HG02943 (cell line): Measurements from ENCODE around the gene TAF1.
"Not testable (repeated sequence)": the region's sequence is repeated elsewhere in the genome, so short reads cannot be mapped to it uniquely, and the experiment has no call there.

Experiments
- ATAC-seq: cut with Tn5 transposase; IDR thresholded peaks from one replicate; pipeline ENCODE4 v1.9.1; 2021; ENCODE audit warnings: mild to moderate bottlenecking, low read depth, moderate library complexity; ENCODE audit not compliant: unreplicated experiment

TAF1 gene, protein sequence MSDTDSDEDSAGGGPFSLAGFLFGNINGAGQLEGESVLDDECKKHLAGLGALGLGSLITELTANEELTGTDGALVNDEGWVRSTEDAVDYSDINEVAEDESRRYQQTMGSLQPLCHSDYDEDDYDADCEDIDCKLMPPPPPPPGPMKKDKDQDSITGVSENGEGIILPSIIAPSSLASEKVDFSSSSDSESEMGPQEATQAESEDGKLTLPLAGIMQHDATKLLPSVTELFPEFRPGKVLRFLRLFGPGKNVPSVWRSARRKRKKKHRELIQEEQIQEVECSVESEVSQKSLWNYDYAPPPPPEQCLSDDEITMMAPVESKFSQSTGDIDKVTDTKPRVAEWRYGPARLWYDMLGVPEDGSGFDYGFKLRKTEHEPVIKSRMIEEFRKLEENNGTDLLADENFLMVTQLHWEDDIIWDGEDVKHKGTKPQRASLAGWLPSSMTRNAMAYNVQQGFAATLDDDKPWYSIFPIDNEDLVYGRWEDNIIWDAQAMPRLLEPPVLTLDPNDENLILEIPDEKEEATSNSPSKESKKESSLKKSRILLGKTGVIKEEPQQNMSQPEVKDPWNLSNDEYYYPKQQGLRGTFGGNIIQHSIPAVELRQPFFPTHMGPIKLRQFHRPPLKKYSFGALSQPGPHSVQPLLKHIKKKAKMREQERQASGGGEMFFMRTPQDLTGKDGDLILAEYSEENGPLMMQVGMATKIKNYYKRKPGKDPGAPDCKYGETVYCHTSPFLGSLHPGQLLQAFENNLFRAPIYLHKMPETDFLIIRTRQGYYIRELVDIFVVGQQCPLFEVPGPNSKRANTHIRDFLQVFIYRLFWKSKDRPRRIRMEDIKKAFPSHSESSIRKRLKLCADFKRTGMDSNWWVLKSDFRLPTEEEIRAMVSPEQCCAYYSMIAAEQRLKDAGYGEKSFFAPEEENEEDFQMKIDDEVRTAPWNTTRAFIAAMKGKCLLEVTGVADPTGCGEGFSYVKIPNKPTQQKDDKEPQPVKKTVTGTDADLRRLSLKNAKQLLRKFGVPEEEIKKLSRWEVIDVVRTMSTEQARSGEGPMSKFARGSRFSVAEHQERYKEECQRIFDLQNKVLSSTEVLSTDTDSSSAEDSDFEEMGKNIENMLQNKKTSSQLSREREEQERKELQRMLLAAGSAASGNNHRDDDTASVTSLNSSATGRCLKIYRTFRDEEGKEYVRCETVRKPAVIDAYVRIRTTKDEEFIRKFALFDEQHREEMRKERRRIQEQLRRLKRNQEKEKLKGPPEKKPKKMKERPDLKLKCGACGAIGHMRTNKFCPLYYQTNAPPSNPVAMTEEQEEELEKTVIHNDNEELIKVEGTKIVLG (N-terminal part only)

DNA sequence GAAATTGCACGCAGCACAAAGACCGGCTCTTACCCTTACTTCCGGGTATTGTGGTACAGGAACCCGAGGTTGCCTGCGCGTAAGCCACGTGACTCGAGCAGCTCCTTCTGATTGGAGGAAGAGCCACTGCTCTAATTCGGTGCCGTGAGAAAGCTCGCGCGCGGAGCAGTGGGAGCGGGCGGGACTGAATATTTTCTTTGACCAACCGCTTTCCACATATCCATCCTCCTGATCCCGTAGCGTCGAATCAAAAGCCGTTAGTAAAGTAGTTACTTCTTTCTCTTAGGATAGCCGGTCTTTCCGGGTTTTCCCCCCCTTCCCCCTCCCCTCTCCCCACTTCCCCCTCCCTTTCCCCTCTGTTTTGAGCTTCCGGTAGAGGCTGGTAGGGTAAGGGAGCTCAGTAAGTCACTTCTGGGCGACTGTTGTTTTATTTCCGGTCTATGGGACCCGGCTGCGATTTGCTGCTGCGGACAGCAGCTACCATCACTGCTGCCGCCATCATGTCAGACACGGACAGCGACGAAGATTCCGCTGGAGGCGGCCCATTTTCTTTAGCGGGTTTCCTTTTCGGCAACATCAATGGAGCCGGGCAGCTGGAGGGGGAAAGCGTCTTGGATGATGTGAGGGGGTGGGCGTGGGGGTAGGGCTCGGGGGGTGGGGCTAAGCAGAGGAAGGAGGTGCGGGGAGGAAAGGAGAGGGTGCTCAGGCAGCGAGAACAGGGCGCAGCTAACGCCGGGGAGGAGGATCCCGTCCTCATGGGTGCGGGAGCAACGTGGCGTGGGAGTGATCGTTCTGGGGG, at the start of gene TAF1:
TAF1 (plus strand) TSS at position 483 of the 799 bp plus-strand sequence; CDS start at position 501, 18 bp downstream.
- peak; percentile 90 for ATAC-seq

DNA sequence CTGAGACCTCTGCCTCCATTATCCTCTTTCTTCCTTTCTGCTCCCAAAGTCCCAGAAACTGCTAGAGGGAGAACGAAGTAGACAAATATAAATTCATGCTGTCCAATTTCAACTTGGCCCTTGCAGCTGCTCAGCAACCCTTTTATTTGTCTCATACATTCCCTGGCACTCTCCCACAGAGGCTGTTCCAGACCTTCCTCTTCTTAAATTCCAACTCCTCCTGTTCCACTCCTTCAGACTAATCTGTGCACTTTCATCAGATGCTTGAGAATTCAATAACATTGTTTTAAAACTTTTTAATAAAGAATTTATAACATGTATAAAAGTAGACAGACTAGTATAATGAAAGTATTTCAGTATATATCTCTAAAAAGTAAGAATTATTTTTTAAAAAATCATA, 49.2 kb upstream of the TAF1 start:
- ATAC-seq, result not testable (repeated sequence)

DNA sequence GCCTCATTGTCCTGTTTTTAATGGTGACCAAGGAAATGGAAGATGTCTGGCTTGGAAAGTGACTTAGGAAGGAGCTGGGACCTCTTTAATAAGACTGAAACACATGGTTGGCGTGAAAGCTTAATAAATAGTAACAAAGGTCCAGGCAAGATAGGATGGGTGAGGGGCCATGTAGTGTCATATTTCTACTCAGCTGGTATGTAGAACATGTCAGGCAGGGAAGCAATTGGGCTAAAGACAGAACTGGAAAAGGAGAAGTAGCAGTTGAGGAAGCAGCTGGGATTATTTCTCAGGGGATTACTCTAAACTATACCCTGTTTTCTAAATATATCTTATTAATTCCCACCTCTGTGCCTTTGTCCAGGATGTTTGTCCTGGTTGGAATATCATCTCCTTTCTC, 46.0 kb upstream of the TAF1 start:
- ATAC-seq, result no peak

DNA sequence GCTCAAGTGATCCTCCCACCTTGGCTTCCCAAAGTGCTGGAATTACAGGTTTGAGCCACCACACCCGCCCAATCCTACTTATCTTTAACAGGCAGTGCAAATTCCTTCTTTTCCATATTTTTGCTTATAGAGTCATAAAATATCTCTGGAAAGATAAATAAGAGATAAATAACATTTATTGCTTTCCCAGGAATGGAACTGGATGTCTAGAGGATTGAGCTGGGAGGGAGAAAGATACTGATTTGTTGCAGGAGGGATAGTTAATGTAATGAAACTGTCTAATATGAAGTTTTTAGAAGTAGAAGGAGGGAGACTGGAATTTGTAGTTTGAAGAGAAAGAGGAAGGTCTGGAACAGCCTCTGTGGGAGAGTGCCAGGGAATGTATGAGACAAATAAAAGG, 44.4 kb upstream of the TAF1 start:
- ATAC-seq, result no peak

DNA sequence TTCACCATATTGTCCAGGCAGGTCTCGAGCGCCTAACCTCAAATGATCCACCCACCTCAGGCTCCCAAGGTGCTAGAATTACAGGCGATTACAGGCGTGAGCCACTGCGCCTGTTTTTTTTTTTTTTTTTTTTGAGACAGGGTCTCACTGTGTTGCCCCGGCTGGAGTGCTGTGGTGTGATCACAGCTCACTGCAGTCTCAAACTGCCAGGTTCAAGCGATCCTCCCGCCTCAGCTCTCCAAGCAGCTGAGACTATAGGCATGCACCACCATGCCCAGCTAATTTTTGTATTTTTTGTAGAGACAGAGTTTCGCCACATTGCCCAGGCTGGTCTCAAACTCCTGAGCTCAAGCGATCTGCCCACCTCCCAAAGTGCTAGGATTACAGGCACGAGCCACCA, 41.7 kb upstream of the TAF1 start:
- ATAC-seq, result not testable (repeated sequence)

DNA sequence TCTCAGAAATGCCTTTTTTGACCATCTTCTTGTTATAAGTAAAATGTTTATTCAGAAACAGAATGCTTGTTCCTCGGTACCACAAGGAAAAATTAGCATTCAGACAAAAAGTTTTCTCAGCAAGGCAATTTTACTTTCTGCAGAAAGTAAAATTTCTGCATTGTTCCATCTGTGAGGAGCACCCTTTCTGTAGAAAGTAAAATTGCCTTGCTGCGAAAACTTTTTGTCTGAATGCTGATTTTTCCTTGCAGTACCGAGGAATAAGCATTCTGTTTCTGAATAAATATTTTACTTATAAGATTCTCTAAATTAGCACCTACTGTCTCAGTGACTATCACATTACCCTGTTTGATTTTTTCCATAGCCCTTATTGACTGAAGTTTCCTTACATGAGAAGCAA, 39.8 kb upstream of the TAF1 start:
- no peak for ATAC-seq

DNA sequence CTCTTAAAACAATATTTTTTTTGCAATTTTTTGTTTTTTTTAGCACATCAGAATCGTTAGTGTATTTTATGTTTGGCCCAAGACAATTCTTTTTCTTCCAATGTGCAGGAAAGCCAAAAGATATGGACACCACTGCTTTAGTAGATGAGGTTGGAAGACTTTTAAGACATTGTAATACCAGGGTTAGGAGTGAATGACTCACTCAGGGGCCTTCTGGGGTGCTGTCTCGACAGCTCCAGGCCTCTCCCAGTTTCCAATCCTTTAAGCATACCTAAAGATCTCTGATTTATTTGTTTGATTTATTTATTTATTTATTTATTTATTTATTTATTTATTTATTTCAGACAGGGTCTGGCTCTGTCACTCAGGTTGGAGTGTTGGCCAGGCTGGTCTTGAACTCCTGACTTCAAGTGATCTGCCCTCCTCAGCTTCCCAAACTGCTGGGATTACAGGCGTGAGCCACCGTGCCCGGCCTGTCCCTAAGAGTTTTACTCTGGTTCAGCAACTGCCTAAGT, 16.9 kb upstream of the TAF1 start:
- ATAC-seq, result not testable (repeated sequence)

DNA sequence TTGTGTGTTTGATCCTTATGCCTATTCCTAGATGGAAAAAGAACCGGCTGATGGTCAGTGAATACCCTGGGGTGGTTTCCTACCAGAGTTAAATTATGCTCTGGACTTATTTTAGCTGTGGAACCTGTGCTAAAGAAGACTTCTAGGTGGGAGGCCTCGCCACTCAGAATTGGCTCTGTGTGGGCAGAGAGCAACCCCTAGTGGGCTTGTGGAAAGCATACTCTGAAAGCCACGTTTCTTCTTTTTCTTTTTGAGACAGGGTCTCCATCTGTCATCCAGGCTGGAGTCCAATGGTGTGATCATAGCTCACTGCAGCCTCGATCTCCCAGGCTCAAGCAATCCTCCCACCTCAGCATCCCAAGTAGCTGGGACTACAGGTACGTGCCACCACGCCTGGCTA, 16.3 kb upstream of the TAF1 start:
- ATAC-seq, result not testable (repeated sequence)

DNA sequence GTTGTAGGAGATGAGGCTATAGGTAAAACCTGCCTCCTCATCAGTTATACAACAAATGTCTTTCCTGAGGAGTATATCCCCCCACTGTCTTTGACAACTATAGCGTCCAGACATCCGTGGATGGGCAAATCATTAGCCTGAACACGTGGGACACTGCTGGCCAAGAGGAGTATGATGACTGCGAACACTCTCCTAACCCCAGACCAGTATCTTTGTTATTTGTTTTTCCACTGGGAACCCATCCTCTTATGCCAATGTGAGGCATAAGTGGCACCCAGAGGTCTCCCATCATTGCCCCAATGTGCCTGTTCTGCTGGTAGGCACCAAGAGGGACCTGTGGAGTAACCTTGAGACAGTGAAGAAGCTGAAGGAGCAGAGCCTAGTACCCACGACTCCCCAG, 13.7 kb upstream of the TAF1 start:
- not testable (repeated sequence) for ATAC-seq

DNA sequence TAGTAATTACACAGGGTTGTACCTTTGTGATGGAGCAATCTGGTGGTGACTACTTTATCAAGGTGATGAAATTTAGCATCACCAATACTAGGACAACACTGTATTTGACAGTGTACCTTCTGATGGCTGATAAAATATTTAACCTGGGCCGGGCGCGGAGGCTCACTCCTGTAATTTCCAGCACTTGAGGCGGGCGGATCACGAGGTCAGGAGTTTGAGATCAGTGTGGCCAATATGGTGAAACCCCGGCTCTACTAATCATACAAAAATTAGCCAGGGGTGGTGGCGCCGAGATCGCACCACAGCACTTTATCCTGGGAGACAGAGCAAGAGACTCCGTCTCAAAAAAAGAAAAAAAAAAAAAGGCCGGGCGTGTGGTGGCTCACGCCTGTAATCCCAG, 1.9 kb upstream of the TAF1 start:
- no peak for ATAC-seq

DNA sequence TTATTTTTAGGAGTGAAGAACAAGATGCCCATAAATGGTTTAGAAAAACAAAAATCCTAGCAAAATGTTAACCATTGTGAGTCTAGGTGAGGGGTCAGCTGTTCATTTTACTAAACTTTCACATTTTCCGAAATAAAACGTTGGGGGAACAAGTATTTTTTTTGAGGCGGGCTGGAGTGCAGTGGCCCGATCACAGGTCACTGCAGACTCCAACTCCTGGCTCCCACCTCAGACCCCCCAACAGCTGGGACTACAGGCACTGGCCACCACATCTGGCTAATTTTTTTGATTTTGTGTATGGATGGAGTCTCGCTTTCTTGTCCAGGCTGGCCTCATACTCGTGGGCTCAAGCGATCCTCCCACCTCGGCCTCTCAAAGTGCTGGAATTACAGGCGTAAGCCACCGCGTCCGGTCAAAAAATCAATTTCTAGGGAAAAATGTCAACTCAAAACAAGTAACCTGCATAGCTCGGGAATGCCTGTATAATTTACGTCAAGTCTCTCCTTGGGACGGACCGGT, 742 bp upstream of the TAF1 start:
- ATAC-seq, result peak; percentile 2

DNA sequence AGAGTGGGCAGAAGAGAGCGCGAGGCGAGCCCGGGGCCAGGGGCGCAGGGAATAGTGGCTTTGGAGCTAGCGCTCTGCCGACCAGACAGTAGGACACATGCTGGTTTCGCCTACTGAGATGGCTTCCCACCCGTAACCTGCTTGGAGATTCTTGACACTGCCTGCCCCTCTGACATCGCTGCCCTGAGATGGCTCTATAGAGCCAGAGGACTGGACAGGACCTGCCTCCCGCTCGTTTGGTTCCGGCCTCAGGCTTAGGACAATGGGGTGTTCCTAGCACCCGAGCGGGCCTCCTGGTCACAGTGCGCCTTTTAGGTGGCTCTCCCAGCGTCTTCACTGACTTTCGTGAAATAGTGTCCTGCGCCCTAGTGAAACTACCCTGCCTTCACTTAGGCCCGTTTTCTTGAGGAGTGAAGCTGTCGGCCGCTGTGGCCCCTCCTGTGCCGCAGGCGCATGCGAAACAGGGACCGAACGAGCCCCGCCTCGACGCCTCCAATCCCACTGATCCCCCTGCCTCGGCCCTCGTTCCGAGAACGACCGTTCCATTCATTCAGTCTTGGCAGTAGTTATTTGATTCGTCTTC, 608 bp downstream of the TAF1 start:
- no peak for ATAC-seq

DNA sequence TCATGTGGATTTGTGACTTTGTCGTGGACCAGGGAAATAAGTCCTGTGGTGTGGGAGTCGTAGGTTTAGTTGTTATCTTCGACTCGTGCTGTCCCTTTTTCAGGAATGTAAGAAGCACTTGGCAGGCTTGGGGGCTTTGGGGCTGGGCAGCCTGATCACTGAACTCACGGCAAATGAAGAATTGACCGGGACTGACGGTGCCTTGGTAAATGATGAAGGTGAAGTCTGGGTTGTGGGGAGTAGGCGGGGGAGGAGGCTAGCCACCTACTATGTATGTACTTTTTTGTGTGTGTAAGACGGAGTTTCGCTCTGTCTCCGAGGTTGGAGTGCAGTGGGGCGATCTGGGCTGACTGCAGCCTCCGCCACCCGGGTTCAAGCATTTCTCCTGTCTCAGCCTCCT, 1.2 kb downstream of the TAF1 start:
- no peak for ATAC-seq

DNA sequence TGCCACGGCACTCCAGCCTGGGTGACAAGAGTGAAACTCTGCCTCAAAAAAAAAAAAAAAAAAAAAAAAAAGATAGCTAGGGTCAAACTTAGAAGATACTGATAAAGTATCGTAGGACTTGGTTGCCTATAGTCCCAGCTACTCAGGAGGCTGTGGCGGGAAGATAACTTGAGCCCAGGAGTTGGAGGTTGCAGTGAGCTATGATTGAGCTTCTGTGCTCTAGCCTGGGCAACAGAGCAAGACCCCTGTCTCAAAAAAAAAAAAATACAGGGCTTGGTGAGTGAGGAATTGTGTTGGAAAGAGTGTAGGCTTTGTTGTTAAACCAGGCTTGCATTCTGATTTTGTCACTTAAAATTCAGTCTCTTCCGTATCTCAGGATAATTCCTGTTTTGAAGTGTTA, 6.2 kb downstream of the TAF1 start:
- no peak for ATAC-seq

DNA sequence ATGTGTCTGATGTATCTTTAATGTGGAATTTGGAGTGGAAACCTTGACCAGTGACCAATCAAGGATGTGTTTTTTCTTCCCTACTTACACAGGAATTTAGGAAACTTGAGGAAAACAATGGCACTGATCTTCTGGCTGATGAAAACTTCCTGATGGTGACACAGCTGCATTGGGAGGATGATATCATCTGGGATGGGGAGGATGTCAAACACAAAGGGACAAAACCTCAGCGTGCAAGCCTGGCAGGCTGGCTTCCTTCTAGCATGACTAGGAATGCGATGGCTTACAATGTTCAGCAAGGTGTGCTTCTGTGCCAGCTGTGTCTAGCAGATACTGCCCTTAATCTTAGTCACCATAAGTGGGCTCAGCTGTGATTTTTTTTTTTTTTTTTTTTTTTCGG, 12.6 kb downstream of the TAF1 start:
- no peak for ATAC-seq

DNA sequence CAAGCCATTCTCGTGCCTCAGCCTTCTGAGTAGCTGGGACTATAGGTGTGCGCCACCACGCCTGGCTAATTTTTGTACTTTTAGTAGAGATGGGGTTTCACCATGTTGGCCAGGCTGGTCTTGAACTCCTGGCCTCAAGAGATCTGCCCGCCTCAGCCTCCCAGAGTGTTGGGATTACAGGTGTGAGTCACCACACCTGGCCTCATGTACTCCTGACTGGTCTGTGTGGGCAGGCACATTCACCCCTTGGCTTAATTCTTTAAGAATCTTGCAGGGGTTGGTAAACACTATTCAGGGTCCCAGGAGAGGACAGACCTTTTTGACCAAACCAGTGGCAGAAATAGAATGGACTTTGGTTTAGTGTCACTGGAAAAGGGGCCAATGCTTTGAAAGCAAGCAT, 25.6 kb downstream of the TAF1 start:
- ATAC-seq, result not testable (repeated sequence)

DNA sequence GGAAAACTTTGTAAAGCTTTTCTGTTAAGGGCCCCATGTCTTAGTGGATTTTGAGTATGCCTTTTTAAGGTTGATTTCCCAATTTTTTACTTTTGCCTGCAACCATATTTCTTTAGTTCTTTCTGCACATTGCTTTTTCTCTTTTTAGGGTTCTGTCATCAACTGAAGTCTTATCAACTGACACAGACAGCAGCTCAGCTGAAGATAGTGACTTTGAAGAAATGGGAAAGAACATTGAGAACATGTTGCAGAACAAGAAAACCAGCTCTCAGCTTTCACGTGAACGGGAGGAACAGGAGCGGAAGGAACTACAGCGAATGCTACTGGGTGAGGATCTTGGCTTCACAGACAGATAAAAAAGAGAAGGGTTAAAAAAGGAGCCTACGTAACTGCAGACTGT, 27.8 kb downstream of the TAF1 start:
- ATAC-seq, result no peak

DNA sequence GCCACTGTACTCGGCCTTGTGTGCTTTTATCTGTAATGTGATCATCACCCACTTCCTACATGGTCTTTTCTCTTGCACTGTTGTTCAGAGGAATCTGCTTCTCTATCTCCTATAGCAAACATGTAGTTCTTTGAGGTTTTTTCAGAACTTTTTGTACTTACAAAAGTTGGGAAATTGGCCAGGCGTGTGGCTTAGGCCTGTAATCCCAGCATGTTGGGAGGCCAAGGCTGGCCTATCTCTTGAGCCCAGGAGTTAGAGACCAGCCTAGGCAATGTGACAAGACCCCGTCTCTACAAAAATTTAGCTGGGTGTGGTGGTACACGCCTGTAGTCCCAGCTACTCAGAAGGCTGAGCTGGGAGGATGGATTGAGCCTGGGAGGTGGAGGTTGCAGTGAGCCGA, 30.4 kb downstream of the TAF1 start:
- no peak for ATAC-seq

DNA sequence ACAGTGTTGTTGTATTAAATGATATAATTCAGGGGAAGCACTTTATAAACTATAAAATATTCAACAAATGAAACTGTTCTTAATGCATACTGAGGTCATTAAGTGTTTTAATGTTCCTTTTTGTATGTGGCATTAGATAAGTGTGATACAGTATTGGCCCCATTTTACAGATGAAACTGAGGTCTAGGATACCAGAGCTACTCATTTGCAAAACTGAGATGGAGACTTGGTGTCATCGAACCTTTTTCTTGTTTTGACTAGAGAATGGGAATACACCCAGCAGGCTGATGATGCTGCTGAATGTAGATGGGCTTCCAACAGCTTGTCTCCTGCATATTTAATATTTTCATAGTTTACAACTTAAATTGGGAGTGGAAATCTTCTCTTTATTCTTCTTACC, 34.6 kb downstream of the TAF1 start:
- ATAC-seq, result no peak
